IPS DF 6.9 (cell line): ENCODE results near the gene KCNQ1.

Experiments
- DNase-seq: peaks from one replicate; pipeline ENCODE4 v3.0.0-alpha.2; 2013; ENCODE audit warnings: low read depth, low spot score
- H3K27ac ChIP-seq: one replicate; pipeline ENCODE4 v1.5.1; 2013; ENCODE audit warnings: low read length, control low read depth
- H3K27me3 ChIP-seq: 2 replicates; pipeline ENCODE4 v1.6.1; 2013; ENCODE audit warnings: mild to moderate bottlenecking, low read length; ENCODE audit not compliant: control insufficient read depth, insufficient read depth
- H3K36me3 ChIP-seq: 2 replicates; pipeline ENCODE4 v1.6.1; 2013; ENCODE audit warnings: low read length; ENCODE audit not compliant: control insufficient read depth, insufficient read depth
- H3K4me1 ChIP-seq: 2 replicates; pipeline ENCODE4 v1.6.1; 2013; ENCODE audit warnings: low read length; ENCODE audit not compliant: control insufficient read depth, insufficient read depth
- H3K4me3 ChIP-seq: 2 replicates; pipeline ENCODE4 v1.5.1; 2013; ENCODE audit warnings: mild to moderate bottlenecking, low read length
- H3K9me3 ChIP-seq: 2 replicates; pipeline ENCODE4 v1.6.1; 2013; ENCODE audit warnings: low read length, inconsistent platforms; ENCODE audit not compliant: control insufficient read depth, insufficient read depth
- WGBS: extraction: QIAGEN DNeasy Blood & Tissue Kit; methylation state at CpG from one replicate; pipeline ENCODE4 v1.1.7; 2013; ENCODE audit warnings: mixed read lengths, missing lambda C conversion rate; ENCODE audit not compliant: insufficient read length, insufficient coverage; 5-methylcytosine and 5-hydroxymethylcytosine counted together

KCNQ1 gene

DNA sequence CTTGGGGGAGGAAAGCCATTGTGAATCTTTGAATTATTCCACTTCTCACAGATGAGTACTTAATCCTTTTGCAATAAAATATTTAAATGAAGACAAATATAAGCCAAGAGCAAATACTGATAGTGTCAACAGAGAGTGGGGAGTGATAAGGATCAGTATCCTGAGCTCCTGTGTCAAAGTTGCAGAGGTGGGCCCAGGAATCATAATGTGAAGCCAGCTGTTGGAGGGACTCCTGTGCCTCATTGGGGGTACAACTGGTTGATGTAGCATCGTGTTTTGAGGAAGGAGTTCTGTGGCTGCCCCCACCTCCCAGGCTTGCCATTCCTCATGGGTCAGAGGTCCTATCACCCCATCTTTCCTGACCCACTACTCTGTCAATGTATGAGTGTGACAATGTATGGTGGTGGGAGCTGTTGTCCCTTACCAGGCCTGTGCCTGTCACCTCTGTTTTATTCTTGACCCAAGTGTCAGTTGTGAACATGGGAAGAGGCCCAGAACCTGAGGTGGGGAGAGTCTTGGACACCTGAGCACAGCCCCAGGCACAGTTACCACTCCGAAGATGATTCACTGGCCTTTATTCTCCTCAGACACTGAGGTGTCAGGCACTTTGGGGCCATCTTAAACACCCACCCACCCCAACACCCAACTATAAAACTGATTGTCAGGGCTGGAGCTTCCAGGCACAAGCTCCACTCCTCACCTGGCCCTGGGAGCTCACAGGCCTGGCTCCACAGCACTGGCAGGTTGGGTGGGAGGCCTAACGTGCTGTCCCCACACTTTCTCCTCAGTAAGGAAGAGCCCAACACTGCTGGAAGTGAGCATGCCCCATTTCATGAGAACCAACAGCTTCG, 216.6 kb downstream of the KCNQ1 start:
- no peak overlapping the region for H3K27ac ChIP-seq
- no peak overlapping the region for H3K4me3 ChIP-seq
- no CpG with 5 or more reads among the region's 4 CpGs for WGBS
- no peaks in the 10 kb centered on the region for H3K9me3 ChIP-seq
- H3K27me3 ChIP-seq: no peaks in the 10 kb centered on the region
- no peaks in the 10 kb centered on the region for H3K36me3 ChIP-seq
- H3K4me1 ChIP-seq: no peaks in the 10 kb centered on the region
- no peak for DNase-seq

DNA sequence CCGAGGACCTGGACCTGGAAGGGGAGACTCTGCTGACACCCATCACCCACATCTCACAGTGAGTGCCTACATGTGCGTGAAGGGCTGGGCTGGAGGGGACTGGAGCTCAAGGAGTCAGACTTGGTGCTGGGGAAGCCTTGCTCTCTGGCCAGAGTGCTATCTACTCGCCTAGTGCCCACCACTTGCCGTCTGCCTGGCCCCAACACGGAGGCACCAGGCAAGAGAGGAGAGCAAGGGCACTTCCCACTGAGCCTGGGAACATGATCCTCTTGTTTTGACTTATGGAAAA, 217.2 kb downstream of the KCNQ1 start:
- Histone ChIP-seq H3K27ac (no peak overlapping the region), H3K4me3 (no peak overlapping the region), H3K4me1 (no peaks in the 10 kb centered on the region), H3K9me3 (no peaks in the 10 kb centered on the region), H3K27me3 (no peaks in the 10 kb centered on the region), H3K36me3 (no peaks in the 10 kb centered on the region)
- WGBS: no CpG with 5 or more reads among the region's 5 CpGs
- no peak for DNase-seq

DNA sequence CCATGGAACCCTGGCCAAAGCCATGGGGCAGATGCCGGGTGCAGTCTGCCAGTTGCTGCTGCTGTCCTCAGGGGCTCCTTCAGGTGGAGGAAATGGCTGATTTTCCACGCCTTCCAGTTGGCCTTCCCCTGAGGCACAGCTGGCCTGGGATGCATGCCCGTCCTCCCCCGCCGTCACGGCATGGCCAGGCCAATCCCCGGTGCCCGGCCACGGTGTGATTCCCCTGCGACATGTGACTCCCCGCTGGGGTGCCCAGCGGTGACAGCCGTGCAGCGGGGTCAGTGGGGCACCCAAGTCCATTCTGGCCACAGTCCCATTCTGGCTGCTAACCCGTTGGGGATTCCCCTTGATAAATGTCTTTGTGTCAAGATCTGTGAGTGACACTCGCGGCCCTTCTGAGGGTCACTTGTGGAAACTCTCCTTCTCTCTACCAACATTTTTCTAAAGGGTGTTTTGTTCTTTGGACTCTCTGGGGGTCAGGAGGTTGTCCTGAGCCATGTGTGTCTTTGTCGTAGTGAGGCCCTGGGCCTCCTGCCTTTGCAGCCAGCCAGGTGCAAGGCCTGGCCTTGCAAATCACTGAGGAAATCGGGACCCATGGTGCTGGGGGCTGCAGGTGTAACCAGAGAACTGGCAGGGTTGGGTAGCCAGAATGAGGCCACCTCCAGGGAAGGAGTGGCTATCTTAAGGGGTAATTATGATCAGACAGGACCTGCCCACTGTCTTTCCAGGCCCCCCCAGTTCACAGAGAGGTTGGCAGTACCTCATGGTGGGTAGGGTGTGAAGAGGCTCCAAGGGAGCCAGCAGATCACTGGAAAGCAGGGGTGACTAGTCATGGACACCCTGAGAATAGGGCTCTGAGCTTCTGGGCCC, 217.9 kb downstream of the KCNQ1 start:
- Histone ChIP-seq H3K36me3 (no peaks in the 10 kb centered on the region), H3K4me1 (no peaks in the 10 kb centered on the region)
- WGBS: no CpG with 5 or more reads among the region's 19 CpGs

DNA sequence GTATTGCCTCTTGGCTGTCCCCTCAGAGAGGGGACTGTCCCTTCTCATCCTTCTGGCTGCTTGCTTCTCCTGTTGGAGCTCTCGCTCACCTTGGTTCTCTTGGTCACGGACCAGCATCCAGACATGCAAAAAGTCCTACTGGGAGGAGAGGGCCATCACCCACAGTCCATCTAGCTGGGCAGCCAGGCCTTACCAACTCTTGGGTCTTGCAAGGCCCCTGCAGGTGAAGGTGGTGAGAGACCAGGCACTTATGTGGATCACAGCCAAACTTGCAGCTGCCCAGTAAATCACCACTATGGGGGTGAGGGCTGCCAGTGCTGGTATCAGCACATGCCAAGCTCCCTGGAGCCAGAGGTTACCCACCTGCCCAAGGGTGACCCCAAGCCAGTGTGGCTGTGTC, 218.7 kb downstream of the KCNQ1 start:
- Histone ChIP-seq H3K4me1 (no peaks in the 10 kb centered on the region), H3K27ac (no peak overlapping the region), H3K36me3 (no peaks in the 10 kb centered on the region), H3K27me3 (no peaks in the 10 kb centered on the region), H3K9me3 (no peaks in the 10 kb centered on the region), H3K4me3 (no peak overlapping the region)
- DNase-seq: no peak
- no CpG with 5 or more reads among the region's 2 CpGs for WGBS

More for the DNA sequence above, 217.9 kb downstream of the KCNQ1 start:
- Histone ChIP-seq H3K27me3 (no peaks in the 10 kb centered on the region), H3K9me3 (no peaks in the 10 kb centered on the region), H3K27ac (no peak overlapping the region), H3K4me3 (no peak overlapping the region)
- DNase-seq: no peak

DNA sequence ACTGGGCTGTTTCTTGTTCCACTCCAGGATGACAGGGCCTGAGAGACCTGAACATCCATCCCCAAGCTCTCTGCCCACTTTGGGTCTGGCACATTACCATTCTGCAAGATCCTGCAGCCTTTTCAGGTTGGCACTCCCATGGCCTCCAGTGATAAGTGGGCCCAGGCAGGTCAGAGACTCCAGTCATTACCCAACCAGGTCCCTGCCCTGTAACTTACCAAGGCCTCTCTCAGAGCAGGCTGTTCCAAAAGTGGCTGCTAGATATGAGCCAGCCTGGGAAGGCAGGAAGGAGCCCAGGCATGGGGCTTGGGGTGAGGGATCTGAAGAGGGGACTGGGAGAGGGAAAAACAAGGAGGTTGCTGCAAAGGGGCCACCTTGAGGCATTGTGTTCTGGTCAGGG, 219.1 kb downstream of the KCNQ1 start:
- no peaks in the 10 kb centered on the region for H3K4me1 ChIP-seq
- no peaks in the 10 kb centered on the region for H3K27me3 ChIP-seq
- H3K36me3 ChIP-seq: no peaks in the 10 kb centered on the region
- DNase-seq: no peak
- H3K27ac ChIP-seq: no peak overlapping the region
- no peak overlapping the region for H3K4me3 ChIP-seq
- H3K9me3 ChIP-seq: no peaks in the 10 kb centered on the region

DNA sequence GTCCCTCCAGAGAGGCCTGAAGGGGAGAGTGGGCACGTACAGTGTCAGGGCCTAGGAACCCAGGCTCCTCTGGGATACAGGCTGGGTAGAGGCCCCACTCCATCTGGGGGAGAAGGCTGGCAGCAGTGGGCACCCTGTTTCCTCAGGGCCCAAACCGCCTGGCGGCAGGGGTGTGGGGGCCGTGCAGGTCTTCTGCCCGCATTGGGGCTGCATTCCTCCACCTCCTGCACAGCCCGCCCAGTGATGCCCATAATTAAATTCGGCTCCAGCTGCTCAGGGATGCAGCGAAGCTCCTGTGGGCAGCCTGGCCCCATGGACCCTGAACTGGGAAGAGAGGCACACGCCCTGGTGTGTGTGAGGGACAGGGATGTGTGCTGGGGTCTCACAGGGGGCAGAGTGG, 219.6 kb downstream of the KCNQ1 start:
- no peak for DNase-seq
- Histone ChIP-seq H3K27me3 (no peaks in the 10 kb centered on the region), H3K9me3 (no peaks in the 10 kb centered on the region), H3K4me3 (no peak overlapping the region), H3K4me1 (no peaks in the 10 kb centered on the region), H3K36me3 (no peaks in the 10 kb centered on the region), H3K27ac (no peak overlapping the region)
- WGBS: no CpG with 5 or more reads among the region's 9 CpGs

DNA sequence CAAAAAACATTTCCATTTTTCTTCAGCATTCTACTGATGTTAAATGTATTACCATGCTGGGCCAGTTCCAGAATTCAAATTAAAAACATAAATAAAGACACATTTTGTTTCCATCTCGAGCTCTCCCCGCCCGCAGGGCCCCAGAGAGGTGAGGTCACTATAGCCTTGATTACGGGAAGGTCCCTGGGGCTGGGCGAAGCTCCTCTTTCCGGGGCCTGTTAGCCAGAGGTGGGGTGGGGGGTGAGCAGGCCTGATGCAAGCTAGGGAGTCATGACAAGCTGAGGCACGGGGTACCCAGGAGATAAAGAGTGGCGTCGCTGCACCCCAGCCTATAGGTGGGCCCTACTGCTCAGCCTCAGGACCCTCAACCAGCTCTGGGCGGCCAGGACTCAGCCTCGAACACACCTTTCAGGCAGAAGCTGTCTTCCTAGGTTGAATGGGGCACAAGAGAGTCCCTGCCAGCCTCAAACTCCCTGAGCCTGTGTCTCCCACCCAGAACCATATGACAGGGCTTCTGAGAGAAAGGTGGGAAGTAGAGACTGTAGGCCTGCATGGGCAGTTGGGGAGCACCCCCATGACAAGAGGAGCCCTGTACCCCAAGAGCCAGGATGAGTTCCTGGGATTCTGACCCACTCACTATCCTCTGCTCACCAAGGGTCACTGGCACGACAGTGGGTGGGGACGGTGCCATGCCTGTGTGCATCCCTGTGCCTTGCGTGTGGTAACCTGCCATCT, 220.2 kb downstream of the KCNQ1 start:
- Histone ChIP-seq H3K4me1 (no peaks in the 10 kb centered on the region), H3K36me3 (no peaks in the 10 kb centered on the region), H3K27ac (no peak overlapping the region), H3K27me3 (no peaks in the 10 kb centered on the region), H3K9me3 (no peaks in the 10 kb centered on the region), H3K4me3 (no peak overlapping the region)
- WGBS: no CpG with 5 or more reads among the region's 14 CpGs
- no peak for DNase-seq

DNA sequence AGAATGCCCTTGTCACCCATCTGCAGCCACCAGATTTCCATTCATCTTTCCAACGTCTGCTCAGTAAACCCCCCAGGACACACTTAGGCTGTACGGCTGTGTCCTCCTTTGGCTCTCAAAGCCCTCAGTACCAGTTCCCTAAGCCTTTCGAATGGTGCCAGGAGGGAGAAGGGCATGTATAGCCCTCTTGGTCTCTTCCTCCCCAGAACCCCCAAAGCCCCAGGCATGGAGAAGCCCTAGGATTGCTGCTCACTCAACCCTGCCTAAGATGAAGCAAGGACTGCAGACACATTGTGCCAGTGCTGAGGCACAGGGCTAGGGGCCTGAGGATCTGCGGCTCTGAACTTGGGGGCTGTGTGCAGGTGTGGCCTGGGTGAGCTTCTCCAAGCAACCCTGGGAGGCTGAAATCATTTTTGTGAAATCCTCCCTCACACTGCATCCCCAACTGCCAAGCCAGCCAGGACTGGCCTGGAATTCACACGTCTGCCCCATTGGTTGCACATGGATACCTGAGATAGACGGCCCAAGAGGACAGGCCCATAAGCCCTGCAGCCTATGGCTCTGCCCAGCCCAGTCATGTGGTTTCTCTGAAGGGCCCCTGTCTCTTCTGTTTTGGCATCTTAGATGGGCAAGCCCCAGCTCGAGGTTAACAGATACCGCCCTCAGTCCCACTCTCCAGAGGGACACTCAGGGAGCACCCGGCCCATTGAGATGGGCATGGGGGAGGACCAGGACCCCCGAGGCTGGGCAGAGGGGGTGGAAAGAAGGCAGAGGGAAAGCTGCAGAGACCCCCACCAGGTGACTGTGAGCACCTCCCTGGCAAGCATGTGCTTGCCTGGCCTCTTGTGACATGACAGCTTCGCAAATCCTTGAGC, 221.0 kb downstream of the KCNQ1 start:
- Histone ChIP-seq H3K27ac (no peak overlapping the region), H3K27me3 (no peaks in the 10 kb centered on the region), H3K4me1 (no peaks in the 10 kb centered on the region), H3K4me3 (no peak overlapping the region), H3K36me3 (no peaks in the 10 kb centered on the region), H3K9me3 (no peaks in the 10 kb centered on the region)
- DNase-seq: no peak
- WGBS: no CpG with 5 or more reads among the region's 11 CpGs

DNA sequence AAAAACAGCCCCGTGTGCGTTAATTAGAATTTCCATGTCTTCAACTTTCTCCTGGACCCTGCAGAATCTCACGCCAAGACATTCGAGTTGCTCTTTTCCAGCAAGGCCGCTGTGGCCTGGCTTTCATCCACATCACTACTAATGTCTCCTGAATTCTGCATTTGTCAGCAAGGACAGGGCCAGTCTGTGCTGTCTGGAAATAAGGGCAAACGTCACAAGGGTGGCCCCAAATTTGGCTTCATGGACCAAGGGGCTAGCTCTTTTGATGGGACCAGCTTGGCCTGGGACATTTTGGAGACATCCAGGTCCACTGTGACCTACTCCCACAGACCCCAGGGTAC, 221.6 kb downstream of the KCNQ1 start:
- H3K27ac ChIP-seq: no peak overlapping the region
- WGBS: no CpG with 5 or more reads among the region's 6 CpGs
- no peaks in the 10 kb centered on the region for H3K36me3 ChIP-seq
- H3K9me3 ChIP-seq: no peaks in the 10 kb centered on the region
- H3K27me3 ChIP-seq: no peaks in the 10 kb centered on the region
- no peak for DNase-seq
- H3K4me1 ChIP-seq: no peaks in the 10 kb centered on the region
- H3K4me3 ChIP-seq: no peak overlapping the region
